HepG2 (cell line): Measurements from ENCODE around the gene PEMT. TPM values are rescaled to one million over a fixed set of nuclear protein-coding genes. Genes with fewer than 3 reads are reported as not detected.

Experiments
- ATAC-seq: fragments of 200-7000 bp; cut with Tn5 transposase; 3 replicates; pipeline ENCODE4 v1.9.1; 2020; ENCODE audit warnings: mild to moderate bottlenecking, moderate library complexity
- BruUV-seq: library from RNA; stranded (reverse); fragments of 400-500 nt; replicated peaks from 2 replicates; lab custom pipeline; 2021; lab: Mats Ljungman, UMichigan
- CTCF ChIA-PET: fragments of 300-600 bp; formaldehyde crosslinking; extraction: SDS; loops from one replicate; lab custom pipeline; 2021; ENCODE audit warnings: low total read pairs, inconsistent platforms, low intra/inter-chr PET ratio; lab: Yijun Ruan, JAX
- POLR2A ChIA-PET: fragments of 350-600 bp; sonication (Branson Sonifier 250); formaldehyde crosslinking; loops from one replicate; lab custom pipeline; 2020; ENCODE audit warnings: antibody characterized with exemption, inconsistent platforms; lab: Yijun Ruan, JAX
- DNase-seq: peaks from one replicate; pipeline ENCODE4 v3.0.0-alpha.2; 2015; ENCODE audit warnings: low spot score
- FAIRE-seq: peaks from 3 replicates; lab custom pipeline; 2011; peaks lifted over from hg19 to GRCh38; lab: Jason Lieb, UNC
- H2AFZ ChIP-seq: one replicate; pipeline ENCODE4 v1.6.1; 2011; ENCODE audit warnings: low read length, inconsistent platforms
- H3K27ac ChIP-seq: fragments of 300-600 bp; 3 replicates; pipeline ENCODE4 v1.8.0; 2011; ENCODE audit warnings: mixed run types, mild to moderate bottlenecking, mixed read lengths, low read length, inconsistent platforms; ENCODE audit not compliant: insufficient read depth; ENCODE audit errors: extremely low read length
- H3K27me3 ChIP-seq, 2 experiments: fragments of 200-600 bp in 1 of 2; 2 replicates in 1 of 2; 3 replicates in 1 of 2; pipeline versions ENCODE4 v1.6.0 to v1.8.0; 2011; ENCODE audit warnings: low read length in 2 of 2, mild to moderate bottlenecking in 2 of 2, moderate library complexity in 2 of 2, inconsistent platforms in 1 of 2; ENCODE audit not compliant: insufficient read depth in 2 of 2, control insufficient read depth in 1 of 2
- H3K36me3 ChIP-seq, 2 experiments: fragments of 200-600 bp in 1 of 2; replicated peaks in 1 of 2; 2 replicates in 1 of 2; 3 replicates in 1 of 2; pipeline versions ENCODE4 v1.5.1 to v1.8.0; 2011; ENCODE audit warnings: low read length in 2 of 2, inconsistent platforms in 1 of 2; ENCODE audit not compliant: insufficient read depth in 2 of 2, control insufficient read depth in 1 of 2
- H3K4me1 ChIP-seq: 2 replicates; pipeline ENCODE4 v1.5.1; 2012; ENCODE audit warnings: low read length, inconsistent platforms; ENCODE audit not compliant: insufficient read depth
- H3K4me2 ChIP-seq: 2 replicates; pipeline ENCODE4 v1.6.0; 2011; ENCODE audit warnings: low read depth, low read length, inconsistent platforms
- H3K4me3 ChIP-seq, 3 experiments: fragments of 200-600 bp in 1 of 3; sonication (generic), shearing (Covaris generic) in 1 of 3; replicated peaks in 1 of 3; 2 replicates each; pipeline ENCODE4 v1.5.1; 2011 to 2016; ENCODE audit warnings: low read length in 3 of 3, inconsistent platforms in 2 of 3, low read depth in 2 of 3, mild to moderate bottlenecking in 2 of 3, control low read depth in 1 of 3, mixed read lengths in 1 of 3; ENCODE audit not compliant: insufficient read depth in 1 of 3
- H3K79me2 ChIP-seq: one replicate; pipeline ENCODE4 v1.6.1; 2011; ENCODE audit warnings: low read length, inconsistent platforms; ENCODE audit not compliant: insufficient read depth
- H3K9ac ChIP-seq: 2 replicates; pipeline ENCODE4 v1.6.0; 2011; ENCODE audit warnings: mild to moderate bottlenecking, low read depth, low read length, inconsistent platforms; ENCODE audit not compliant: insufficient read depth
- H3K9me3 ChIP-seq: 2 replicates; pipeline ENCODE4 v1.5.1; 2012; ENCODE audit warnings: mild to moderate bottlenecking, low read length
- H4K20me1 ChIP-seq: 2 replicates; pipeline ENCODE4 v1.6.0; 2011; ENCODE audit warnings: inconsistent platforms, mild to moderate bottlenecking, low read length, moderate library complexity; ENCODE audit not compliant: insufficient read depth
- HIVEP1 ChIP-seq: sonication (generic); formaldehyde crosslinking; IDR thresholded peaks from 2 replicates; pipeline ENCODE4 v1.4.0; 2020; ENCODE audit warnings: mild to moderate bottlenecking, missing genetic modification reagents
- KDM5B ChIP-seq: sonication (generic); formaldehyde crosslinking; IDR thresholded peaks from 2 replicates; pipeline ENCODE4 v1.4.0; 2020; ENCODE audit warnings: missing genetic modification reagents, mild to moderate bottlenecking, borderline replicate concordance
- SMC3 ChIP-seq: IDR thresholded peaks from 2 replicates; pipeline ENCODE4 v1.6.1; 2011; ENCODE audit warnings: low read length, improper control_type of control experiment
- STAG1 ChIP-seq: sonication (generic); formaldehyde crosslinking; IDR thresholded peaks from 2 replicates; pipeline ENCODE4 v1.4.0; 2020; ENCODE audit warnings: missing genetic modification reagents
- ZNF354B ChIP-seq: sonication (generic); formaldehyde crosslinking; IDR thresholded peaks from 2 replicates; pipeline ENCODE4 v1.8.0; 2022; ENCODE audit warnings: mild to moderate bottlenecking, missing genetic modification reagents
- ZNF644 ChIP-seq: IDR thresholded peaks from 2 replicates; pipeline ENCODE4 v1.6.1; 2016; ENCODE audit warnings: low read depth
- WGBS: methylation state at CpG from one replicate; pipeline ENCODE4 v1.1.6; 2017; ENCODE audit warnings: low lambda C conversion rate; 5-methylcytosine and 5-hydroxymethylcytosine counted together
- in situ Hi-C: cut with HindIII; loops from 2 replicates; pipeline ENCODE4 v1.10.0; 2017; ENCODE audit warnings: low pct_unique_long_range_greater_than_20kb; ENCODE audit not compliant: extremely low pct_ligation_motif_present
- intact Hi-C: fragments of 100-400 bp; cut with micrococcal nuclease; formaldehyde crosslinking; loops from one replicate; pipeline ENCODE4 v1.10.0; 2022; ENCODE audit not compliant: unreplicated experiment
- polyA plus RNA-seq, 8 experiments: library from polyadenylated mRNA; depleted of rRNA in 3 of 8; stranded (reverse) in 7 of 8; unstranded in 1 of 8; fragments of >200 nt; fragmentation: Illumina TruSeq in 4 of 8; extraction: Trizol in 4 of 8; gene quantifications; 2 replicates each; pipeline versions ENCODE4 v1.2.1 to v1.2.3, GENCODE V29; 2011 to 2016; ENCODE audit warnings: low read depth in 4 of 8, missing spikeins in 1 of 8, mixed read lengths in 1 of 8; ENCODE audit not compliant: insufficient read depth in 1 of 8
- total RNA-seq, 5 experiments: library from RNA; depleted of rRNA; stranded (reverse); fragments of >200 nt; fragmentation: Illumina TruSeq; extraction: Trizol; gene quantifications; 2 replicates each; pipeline ENCODE4 v1.2.3, GENCODE V29; 2016; ENCODE audit warnings: low read depth in 1 of 5
- TF ChIP-seq, protein P1 (sequence below): sonication (generic); formaldehyde crosslinking; IDR thresholded peaks from 2 replicates; pipeline ENCODE4 v1.5.1; 2020; ENCODE audit warnings: mild to moderate bottlenecking, missing genetic modification reagents, moderate library complexity
- TF ChIP-seq, protein P2 (sequence below): sonication (generic); formaldehyde crosslinking; IDR thresholded peaks from 2 replicates; pipeline ENCODE4 v1.5.0; 2020; ENCODE audit warnings: mild to moderate bottlenecking, missing genetic modification reagents, moderate library complexity

Gene PEMT
- total and polyA plus RNA-seq, 2 of the 13 experiments (the other 11 are each of a cell fraction or from before 2014, with no cell fraction given) = 31.7 to 43.6 TPM

DNA sequence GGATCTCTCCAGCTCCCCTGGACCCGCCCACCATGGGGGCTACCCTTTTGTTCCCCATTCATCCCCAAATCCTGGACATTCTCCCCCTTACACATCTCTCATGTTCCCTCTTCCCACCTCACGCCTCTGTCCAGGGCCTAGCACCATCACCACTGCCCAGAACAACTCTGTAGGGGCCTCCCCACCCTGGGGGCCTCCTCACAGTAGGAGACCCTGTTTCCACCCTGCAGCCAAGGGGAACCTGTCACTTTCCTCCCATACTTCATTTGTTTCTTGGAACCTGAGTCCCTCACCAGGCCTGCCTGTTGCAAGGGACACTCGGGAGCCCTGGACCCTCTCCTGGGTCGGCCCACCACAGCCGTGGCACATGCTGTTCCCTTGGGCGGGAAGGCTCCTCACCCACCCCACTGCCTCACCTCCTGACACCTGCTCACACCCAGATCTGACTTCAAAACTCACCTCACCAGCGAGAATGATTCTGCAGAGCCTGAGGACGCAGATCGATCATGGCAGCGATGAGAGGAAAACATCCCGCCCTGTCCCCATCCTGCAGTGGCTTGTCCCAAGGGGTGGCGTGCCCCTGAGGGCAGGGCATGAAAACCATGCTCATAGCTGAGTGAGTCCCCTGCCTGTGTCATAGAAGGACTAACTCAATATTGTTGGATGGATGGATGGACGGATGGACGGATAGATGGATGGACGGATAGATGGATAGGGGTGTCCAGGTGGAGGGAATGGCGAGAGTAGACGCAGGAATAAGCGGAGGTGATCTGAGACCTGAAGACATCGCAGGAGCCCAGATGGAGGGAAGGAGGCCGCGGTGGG, 88.6 kb downstream of the PEMT start (continued):
- no peak for TF ChIP-seq HIVEP1 (CRISPR knock-in tag)
- TF ChIP-seq, all 625 proteins: peak for 0

DNA sequence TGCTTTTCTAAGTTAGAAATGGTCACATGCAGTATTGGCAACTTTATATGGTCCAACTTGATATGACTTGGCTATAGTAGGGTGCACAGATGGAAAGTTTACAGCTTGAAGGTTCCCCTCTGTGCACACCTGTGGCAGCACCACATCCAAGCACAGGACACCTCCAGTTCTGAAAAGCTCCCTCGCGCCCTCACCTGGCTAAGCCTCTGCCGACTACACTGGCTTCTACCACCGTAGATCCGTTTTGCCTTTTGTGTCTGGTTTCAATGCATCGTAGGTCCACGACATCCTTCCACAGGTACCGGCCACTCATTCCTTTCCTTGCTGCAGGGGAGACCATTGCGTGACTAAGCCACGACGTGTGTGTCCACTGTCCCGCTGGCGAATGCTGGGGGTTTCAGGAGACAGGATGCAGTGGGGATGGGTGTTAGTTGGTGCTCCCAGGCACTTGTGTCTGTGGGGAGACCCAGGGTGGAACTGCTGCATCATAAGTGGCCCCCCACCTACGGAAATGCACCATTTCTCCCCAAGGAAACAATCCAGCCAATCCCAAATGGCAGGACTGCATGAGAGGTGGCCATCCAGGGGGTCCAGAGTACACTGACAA, 90.4 kb downstream of the PEMT start:
- H3K9ac ChIP-seq = no peak overlapping the region
- no peaks in the 10 kb centered on the region for H3K36me3 ChIP-seq
- peak; percentile 33 for TF ChIP-seq SMC3
- peak; percentile 60 for TF ChIP-seq STAG1 (CRISPR knock-in tag)
- TF ChIP-seq ZNF354B = no peak
- TF ChIP-seq, protein P1, sequence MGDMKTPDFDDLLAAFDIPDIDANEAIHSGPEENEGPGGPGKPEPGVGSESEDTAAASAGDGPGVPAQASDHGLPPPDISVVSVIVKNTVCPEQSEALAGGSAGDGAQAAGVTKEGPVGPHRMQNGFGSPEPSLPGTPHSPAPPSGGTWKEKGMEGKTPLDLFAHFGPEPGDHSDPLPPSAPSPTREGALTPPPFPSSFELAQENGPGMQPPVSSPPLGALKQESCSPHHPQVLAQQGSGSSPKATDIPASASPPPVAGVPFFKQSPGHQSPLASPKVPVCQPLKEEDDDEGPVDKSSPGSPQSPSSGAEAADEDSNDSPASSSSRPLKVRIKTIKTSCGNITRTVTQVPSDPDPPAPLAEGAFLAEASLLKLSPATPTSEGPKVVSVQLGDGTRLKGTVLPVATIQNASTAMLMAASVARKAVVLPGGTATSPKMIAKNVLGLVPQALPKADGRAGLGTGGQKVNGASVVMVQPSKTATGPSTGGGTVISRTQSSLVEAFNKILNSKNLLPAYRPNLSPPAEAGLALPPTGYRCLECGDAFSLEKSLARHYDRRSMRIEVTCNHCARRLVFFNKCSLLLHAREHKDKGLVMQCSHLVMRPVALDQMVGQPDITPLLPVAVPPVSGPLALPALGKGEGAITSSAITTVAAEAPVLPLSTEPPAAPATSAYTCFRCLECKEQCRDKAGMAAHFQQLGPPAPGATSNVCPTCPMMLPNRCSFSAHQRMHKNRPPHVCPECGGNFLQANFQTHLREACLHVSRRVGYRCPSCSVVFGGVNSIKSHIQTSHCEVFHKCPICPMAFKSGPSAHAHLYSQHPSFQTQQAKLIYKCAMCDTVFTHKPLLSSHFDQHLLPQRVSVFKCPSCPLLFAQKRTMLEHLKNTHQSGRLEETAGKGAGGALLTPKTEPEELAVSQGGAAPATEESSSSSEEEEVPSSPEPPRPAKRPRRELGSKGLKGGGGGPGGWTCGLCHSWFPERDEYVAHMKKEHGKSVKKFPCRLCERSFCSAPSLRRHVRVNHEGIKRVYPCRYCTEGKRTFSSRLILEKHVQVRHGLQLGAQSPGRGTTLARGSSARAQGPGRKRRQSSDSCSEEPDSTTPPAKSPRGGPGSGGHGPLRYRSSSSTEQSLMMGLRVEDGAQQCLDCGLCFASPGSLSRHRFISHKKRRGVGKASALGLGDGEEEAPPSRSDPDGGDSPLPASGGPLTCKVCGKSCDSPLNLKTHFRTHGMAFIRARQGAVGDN (CRISPR knock-in tag) = peak; percentile 15; the same call in 1 of the 2 replicates
- no peak for TF ChIP-seq KDM5B (CRISPR knock-in tag)
- TF ChIP-seq, protein P2, sequence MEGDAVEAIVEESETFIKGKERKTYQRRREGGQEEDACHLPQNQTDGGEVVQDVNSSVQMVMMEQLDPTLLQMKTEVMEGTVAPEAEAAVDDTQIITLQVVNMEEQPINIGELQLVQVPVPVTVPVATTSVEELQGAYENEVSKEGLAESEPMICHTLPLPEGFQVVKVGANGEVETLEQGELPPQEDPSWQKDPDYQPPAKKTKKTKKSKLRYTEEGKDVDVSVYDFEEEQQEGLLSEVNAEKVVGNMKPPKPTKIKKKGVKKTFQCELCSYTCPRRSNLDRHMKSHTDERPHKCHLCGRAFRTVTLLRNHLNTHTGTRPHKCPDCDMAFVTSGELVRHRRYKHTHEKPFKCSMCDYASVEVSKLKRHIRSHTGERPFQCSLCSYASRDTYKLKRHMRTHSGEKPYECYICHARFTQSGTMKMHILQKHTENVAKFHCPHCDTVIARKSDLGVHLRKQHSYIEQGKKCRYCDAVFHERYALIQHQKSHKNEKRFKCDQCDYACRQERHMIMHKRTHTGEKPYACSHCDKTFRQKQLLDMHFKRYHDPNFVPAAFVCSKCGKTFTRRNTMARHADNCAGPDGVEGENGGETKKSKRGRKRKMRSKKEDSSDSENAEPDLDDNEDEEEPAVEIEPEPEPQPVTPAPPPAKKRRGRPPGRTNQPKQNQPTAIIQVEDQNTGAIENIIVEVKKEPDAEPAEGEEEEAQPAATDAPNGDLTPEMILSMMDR (CRISPR knock-in tag) = peak; percentile 50
- no peak for TF ChIP-seq ZNF644 (CRISPR knock-in tag)
- no peaks in the 10 kb centered on the region for H3K9me3 ChIP-seq
- H4K20me1 ChIP-seq = no peaks in the 10 kb centered on the region
- BruUV-seq = no TSS peak
- in situ Hi-C loops (loop anchor here (10.0 kb wide), 1 partner anchor 144 kb away; no protein-coding TSS in a partner anchor), intact Hi-C loops (no loop called here)
- H3K27ac ChIP-seq = no peak overlapping the region
- no peak overlapping the region for H3K4me3 ChIP-seq
- DNase-seq (no peak), ATAC-seq (no peak), FAIRE-seq (no peak)
- peaks cover 4 to 52% of the 10 kb centered on the region in 2 experiments; a peak in 4 of 5 replicates for H3K27me3 ChIP-seq
- peaks cover 18% of the 10 kb centered on the region for H3K4me1 ChIP-seq
- H2AFZ ChIP-seq = no peak overlapping the region
- 58% methylated on average over 13 of the region's 14 CpGs for WGBS
- ChIA-PET CTCF (interaction anchor here (1.3 kb wide), 1 partner anchor 146 kb away, joined by 3 read pairs; no protein-coding TSS in a partner anchor), POLR2A (no interaction called here)
- H3K4me2 ChIP-seq = no peak overlapping the region
- H3K79me2 ChIP-seq = no peaks in the 10 kb centered on the region
